ENCODE results near the gene RBBP9.
A peak's percentile ranks its signal among the peaks of the same experiment; 100 is the strongest.
"Not testable (repeated sequence)": the region's sequence is repeated elsewhere in the genome, so short reads cannot be mapped to it uniquely, and the experiment has no call there.

Gene RBBP9

DNA sequence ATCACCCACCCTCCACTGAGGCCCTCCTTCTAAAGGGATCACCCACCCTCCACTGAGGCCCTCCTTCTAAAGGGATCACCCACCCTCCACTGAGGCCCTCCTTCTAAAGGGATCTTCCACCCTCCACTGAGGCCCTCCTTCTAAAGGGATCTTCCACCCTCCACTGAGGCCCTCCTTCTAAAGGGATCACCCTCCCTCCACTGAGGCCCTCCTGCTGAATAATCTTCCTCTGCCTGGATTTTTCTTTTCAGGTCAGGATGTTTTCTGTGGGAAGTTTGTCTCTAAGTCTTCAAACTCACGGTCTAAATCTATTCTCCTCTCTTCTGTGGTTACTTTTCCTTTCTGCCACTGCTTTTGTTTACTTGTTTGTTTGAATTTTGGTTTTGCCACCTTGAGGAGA, 4.6 kb upstream of the RBBP9 start:
- not testable (repeated sequence) for DNase-seq

DNA sequence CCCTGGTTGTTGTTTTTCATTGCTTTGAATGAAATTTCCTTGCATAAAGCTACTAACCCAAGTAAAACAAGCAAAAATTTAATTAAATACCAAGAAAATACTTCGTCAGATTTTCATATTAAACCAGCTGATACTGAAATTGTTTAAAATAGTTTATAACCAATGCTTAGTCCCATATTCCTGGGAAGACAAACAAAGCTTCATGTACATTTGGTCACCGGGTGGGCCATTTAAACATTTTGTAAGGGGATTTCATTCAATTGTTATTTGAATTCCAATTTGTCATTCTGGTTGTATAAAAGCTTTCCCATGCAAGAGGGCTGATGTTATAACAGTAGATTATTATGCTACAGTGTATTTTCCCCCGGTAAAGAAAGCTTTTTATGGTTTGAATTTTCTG, 578 bp upstream of the RBBP9 start:
- no peak for DNase-seq

DNA sequence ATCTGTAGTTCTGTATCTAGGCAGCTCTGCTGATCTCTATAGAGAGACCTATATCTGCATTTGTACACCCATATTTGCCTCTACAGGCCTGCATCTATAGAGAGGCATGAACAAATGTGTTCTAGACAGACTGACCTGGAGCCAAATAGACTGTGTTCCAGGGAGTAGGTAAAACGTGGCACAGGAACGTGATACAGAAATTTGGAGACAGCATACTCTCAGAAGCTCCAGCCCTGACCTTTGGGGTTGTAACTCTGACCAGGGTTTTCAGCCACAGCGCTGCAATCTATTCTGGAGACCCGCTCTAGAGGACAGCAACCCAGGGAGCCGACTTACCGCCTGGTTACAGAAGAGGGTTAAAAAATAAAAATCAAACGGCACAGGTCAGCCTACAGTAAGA, 983 bp downstream of the RBBP9 start:
- DNase-seq: no peak

DNA sequence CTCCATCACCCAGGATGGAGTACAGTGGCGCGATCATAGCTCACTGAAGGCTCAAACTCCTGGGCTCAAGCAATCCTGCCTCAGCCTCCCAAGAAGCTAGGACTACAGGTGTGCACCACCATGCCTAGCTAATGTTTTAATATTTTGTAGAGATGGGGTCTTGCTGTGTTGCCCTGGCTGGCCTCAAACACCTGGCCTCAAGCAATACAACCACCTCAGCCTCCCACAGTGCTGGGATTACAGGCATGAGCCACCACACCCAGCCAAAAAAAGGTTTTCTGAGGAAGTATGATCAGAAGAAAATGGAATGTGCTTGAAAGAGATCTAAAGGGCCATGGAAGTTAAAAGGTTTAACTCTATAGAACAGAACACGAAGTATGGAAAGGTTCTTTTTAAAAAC, 8.7 kb downstream of the RBBP9 start:
- DNase-seq: no peak

DNA sequence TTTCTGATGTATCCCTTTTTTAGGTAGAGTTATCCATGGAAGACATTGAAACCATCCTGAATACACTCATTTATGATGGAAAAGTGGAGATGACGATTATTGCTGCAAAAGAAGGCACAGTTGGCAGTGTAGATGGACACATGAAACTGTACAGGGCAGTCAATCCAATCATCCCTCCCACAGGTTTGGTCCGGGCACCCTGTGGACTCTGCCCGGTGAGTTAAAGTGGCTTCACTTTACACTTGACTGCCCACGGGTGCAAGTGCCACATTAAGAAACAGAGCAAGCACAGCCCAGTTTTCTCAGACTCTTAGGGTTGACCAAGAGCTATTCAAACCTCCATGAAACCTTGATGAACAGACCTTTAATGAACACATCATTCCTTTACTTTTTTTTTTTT, 15.4 kb downstream of the RBBP9 start:
- DNase-seq: no peak

DNA sequence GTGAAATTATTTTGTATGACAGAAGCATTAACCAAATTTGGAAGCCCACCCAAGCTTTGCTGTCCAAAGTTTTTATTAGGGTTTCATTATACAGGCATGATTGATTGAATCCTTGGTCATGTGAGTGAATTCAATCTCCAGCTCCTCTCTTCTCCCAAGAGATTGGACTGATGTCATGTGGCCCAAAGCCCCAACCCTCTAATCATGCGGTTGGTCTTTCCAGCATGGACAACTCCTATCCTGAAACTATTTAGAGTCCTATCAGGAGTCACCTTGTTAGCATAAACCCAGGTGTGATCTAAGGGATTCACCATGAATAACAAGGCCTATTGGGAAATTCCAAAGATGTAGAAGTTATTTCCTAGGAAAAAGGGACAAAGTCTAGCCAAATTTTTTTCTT, 19.2 kb downstream of the RBBP9 start:
- no peak for DNase-seq

DNA sequence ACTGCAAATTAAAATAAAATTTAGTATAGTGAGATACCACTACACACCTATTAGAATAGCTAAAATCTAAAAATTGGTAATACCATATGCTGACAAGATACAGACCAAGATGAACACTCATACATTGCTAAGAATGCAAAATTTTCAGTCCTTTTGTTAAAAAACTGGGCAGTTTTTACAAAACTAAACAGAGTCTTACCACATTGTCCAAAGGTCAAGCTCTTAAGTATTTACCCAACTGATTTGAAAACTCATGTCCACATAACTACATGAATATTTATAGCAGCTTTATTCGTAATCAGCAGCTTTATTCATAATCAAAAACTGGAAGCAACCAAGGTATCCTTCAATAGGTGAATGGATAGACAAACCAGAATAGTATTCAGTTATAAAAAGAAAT, 19.8 kb downstream of the RBBP9 start:
- no peak for DNase-seq

DNA sequence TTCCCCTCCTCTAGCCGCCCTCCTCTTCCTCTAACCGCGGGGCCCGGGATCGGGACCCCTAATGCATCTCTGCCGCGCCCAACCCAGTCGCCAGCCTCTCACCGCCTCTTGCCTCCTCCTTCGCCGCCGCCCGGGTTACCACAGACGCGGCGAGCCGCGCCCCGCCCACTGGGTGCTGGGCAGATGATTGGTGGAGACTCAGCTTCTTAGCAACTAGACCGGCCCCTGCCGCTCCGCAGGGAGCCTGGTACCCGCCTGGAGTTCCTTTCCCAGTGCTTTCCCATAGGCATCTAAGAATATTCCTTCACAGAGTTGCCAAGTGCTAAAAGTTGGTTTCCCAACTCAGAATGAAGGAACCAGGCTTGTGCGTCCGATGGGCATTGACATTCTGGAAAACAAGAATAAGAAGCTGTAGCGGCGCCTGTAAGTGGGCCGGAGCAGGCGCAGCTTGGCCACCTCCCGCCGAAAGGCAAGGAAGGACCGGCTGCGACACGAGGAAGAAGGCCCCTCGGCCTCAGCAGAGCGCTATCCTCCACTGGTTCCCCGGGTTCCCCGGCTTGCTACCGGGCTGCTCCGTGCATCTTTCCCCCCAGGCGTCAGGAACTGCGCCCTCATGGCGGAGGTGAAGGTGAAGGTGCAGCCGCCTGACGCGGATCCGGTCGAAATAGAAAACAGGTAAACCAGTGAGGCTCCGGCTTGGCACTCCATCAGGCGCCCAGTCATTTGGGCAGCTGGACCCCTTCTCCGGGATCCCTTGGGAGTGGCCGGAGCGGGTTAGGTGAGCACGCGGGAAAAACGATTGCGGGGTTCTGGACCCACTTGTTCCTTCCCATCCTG, 29.9 kb downstream of the RBBP9 start, which contains the start of the genes DZANK1 and POLR3F:
Gene DZANK1, minus strand, starts transcription at position 137 of the 837 bp plus-strand sequence. CDS start 1,672 bp downstream, outside the sequence.
Gene POLR3F, plus strand, starts transcription at position 497 of the 837 bp plus-strand sequence. Its CDS starts 117 bp downstream, at position 614.
- peak; percentile 94 for DNase-seq

DNA sequence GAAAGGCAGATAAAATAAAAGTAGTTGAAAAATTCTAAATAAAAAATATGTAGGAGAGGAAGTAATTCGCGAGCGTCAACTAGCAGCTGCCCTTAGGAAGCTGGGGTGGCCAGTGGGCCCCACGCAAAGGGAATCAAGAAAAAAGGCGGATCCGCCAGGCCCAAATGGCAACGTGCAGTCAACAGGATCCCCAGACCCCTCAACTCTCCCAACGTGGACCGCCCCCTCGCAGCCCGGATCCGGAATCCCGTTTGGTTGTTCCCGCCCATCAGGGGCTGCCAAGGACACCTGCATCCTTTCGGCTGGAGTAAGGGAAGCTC, 30.5 kb downstream of the RBBP9 start:
- DNase-seq: no peak

GRCh38 chr20:18465536-18466200, 31.4 kb downstream of the RBBP9 start:
- no peak for DNase-seq

DNA sequence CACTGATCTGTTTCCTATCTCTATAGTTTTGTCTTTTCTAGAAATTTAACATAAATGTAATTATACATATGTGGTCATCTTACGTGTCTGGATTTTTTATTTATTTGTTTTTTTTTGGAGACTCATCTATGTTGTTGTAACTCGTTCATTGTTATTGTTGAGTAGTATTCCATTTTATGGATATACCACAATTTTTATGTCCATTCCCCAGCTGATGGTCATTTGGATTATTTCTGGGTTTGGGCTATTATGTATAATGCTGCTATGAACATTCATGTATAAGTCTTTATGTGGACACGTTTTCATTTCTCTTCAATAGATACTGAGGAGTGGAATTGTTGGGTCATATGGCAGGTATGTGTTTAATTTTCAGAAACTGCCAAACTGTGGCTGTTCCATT, 40.4 kb downstream of the RBBP9 start:
- DNase-seq: no peak

DNA sequence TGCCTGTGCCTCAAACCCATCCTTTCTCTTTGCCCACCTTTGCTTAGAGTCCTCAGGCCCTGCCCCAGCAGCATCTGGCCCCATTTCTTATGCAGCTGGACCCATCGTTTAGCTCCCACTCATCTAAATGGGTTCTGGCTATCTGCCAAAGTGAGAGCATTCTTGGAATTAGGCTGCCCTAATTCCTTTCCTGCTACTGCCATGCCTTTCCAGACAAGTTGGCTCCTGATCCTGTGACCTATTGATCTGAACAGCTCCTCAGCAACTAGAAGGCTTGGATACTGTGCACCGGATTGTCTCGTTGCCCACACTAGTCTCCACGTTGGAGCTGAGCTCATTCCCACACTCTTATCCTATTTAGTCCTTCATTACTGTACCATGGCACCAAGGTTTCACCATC, 53.1 kb downstream of the RBBP9 start:
- no peak for DNase-seq

- no peak for DNase-seq
These were observed 56.6 kb downstream of the RBBP9 start for GRCh38 chr20:18440403-18440802.

DNA sequence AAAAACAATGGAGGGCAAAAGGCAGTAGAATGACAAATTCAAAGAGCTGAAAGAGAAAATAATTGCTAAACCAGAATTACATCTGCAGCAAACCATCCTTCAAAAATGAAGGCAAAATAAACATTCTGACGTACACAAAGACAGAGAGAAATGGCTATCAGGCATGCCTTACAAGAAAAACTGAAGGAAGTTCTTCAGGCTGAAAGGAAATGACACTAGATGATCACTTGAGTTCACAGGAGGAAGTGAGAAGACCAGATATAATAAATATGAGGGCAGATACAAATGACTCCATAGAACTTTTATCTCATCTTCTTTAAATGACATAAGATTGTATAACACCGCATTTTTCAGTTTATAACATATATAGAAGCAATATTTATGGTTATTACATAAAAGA, 60.2 kb downstream of the RBBP9 start:
- DNase-seq: no peak

All from CD4-positive, alpha-beta T cell treated with Interleukin-17A for 1 hour (primary cell).